Astrocyte (in vitro differentiated cells and primary cell): ENCODE measurements around the gene ITPR2. TPM values are rescaled to one million over a fixed set of nuclear protein-coding genes. Genes with fewer than 3 reads are reported as not detected.
A peak's percentile ranks its signal among the peaks of the same experiment; 100 is the strongest.

Experiments used
- DNase-seq: peaks from one replicate; pipeline ENCODE4 v3.0.0-alpha.2; 2010; ENCODE audit warnings: low read depth
- FAIRE-seq: peaks from 2 replicates; lab custom pipeline; 2011; peaks lifted over from hg19 to GRCh38; lab: Jason Lieb, UNC
- H2AFZ ChIP-seq: 2 replicates; pipeline ENCODE4 v1.6.0; 2012; ENCODE audit warnings: low read depth, low read length, inconsistent platforms
- H3K27ac ChIP-seq: 2 replicates; pipeline ENCODE4 v1.5.1; 2011; ENCODE audit warnings: low read depth, low read length, inconsistent platforms
- H3K27me3 ChIP-seq: 2 replicates; pipeline ENCODE4 v1.6.0; 2011; ENCODE audit warnings: low read length, inconsistent platforms; ENCODE audit not compliant: insufficient read depth
- H3K36me3 ChIP-seq: 2 replicates; pipeline ENCODE4 v1.5.1; 2011; ENCODE audit warnings: low read length, inconsistent platforms; ENCODE audit not compliant: insufficient read depth
- H3K4me1 ChIP-seq: 2 replicates; pipeline ENCODE4 v1.5.1; 2011; ENCODE audit warnings: low read length, inconsistent platforms; ENCODE audit not compliant: insufficient read depth
- H3K4me2 ChIP-seq: 2 replicates; pipeline ENCODE4 v1.6.0; 2012; ENCODE audit warnings: low read length, inconsistent platforms
- H3K4me3 ChIP-seq: 2 replicates; pipeline ENCODE4 v1.5.1; 2011; ENCODE audit warnings: low read depth, mild to moderate bottlenecking, low read length, inconsistent platforms; ENCODE audit not compliant: insufficient read depth
- H3K79me2 ChIP-seq: 2 replicates; pipeline ENCODE4 v1.6.0; 2012; ENCODE audit warnings: mild to moderate bottlenecking, low read length, inconsistent platforms; ENCODE audit not compliant: insufficient read depth
- H3K9ac ChIP-seq: 2 replicates; pipeline ENCODE4 v1.6.0; 2012; ENCODE audit warnings: mild to moderate bottlenecking, low read length, inconsistent platforms
- H3K9me3 ChIP-seq: 2 replicates; pipeline ENCODE4 v1.5.1; 2012; ENCODE audit warnings: low read depth, mild to moderate bottlenecking, low read length, inconsistent platforms; ENCODE audit not compliant: insufficient read depth
- H4K20me1 ChIP-seq: 2 replicates; pipeline ENCODE4 v1.6.0; 2012; ENCODE audit warnings: low read length, inconsistent platforms; ENCODE audit not compliant: insufficient read depth
- H3K27ac Mint-ChIP-seq: one replicate; pipeline ENCODE4 v1.8.0; 2021; ENCODE audit warnings: mild to moderate bottlenecking, mixed read lengths; ENCODE audit not compliant: unreplicated experiment
- H3K27me3 Mint-ChIP-seq: one replicate; pipeline ENCODE4 v1.8.0; 2021; ENCODE audit warnings: low read depth, mixed read lengths; ENCODE audit not compliant: unreplicated experiment
- H3K36me3 Mint-ChIP-seq: one replicate; pipeline ENCODE4 v1.8.0; 2021; ENCODE audit warnings: low read depth, mixed read lengths; ENCODE audit not compliant: unreplicated experiment
- H3K4me1 Mint-ChIP-seq: one replicate; pipeline ENCODE4 v1.8.0; 2021; ENCODE audit warnings: low read depth, mixed read lengths; ENCODE audit not compliant: unreplicated experiment
- H3K4me3 Mint-ChIP-seq: one replicate; pipeline ENCODE4 v1.8.0; 2021; ENCODE audit warnings: mild to moderate bottlenecking, moderate library complexity, mixed read lengths; ENCODE audit not compliant: unreplicated experiment
- H3K9me3 Mint-ChIP-seq: one replicate; pipeline ENCODE4 v1.8.0; 2021; ENCODE audit warnings: mild to moderate bottlenecking, mixed read lengths; ENCODE audit not compliant: unreplicated experiment
- EZH2 ChIP-seq: IDR thresholded peaks from 2 replicates; pipeline ENCODE4 v1.6.1; 2012; ENCODE audit warnings: mild to moderate bottlenecking, low read length, inconsistent platforms; ENCODE audit not compliant: insufficient read depth
- total RNA-seq: library from RNA; stranded (reverse); gene quantifications from 2 replicates; pipeline ENCODE4 v1.2.1, GENCODE V29; 2021
- TF ChIP-seq, protein P1 (sequence below): IDR thresholded peaks from 2 replicates; pipeline ENCODE4 v1.5.1; 2011; ENCODE audit warnings: low read depth, mild to moderate bottlenecking, inconsistent platforms, low read length, moderate library complexity; ENCODE audit not compliant: insufficient read depth

ITPR2 gene
- total RNA-seq, 1 donor from 2014 or later = 24.4 TPM

DNA sequence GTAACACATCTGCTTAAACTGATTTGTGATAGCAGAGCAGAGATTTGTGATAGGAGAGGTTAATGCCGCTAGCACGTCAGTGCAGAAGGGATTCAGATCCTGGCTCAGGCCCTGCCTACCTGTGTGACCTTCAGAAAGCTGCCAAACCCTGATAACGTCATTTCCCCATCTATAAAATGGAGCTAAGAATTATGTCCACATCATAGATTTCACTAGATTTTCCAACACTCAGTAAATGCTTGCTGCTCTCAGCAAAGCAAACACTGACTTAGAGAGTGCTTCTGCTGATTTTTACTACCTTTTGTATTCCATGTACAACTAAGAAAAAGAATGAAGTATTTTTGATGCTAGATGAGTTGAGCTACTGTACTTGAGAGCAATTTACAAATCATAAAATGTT is 261.4 kb downstream of the ITPR2 start:
- Histone ChIP-seq H3K27me3 (no peaks in the 10 kb centered on the region), H3K79me2 (no peaks in the 10 kb centered on the region), H3K9me3 (no peaks in the 10 kb centered on the region), H2AFZ (no peak overlapping the region), H3K4me2 (no peak overlapping the region), H3K27ac (no peak overlapping the region), H3K36me3 (peaks cover 3% of the 10 kb centered on the region), H4K20me1 (no peaks in the 10 kb centered on the region), H3K4me1 (no peaks in the 10 kb centered on the region), H3K4me3 (no peak overlapping the region), H3K9ac (no peak overlapping the region)
- FAIRE-seq = no peak
- H3K4me1 Mint-ChIP-seq = no peaks in the 10 kb centered on the region
- H3K36me3 Mint-ChIP-seq = peaks cover 13% of the 10 kb centered on the region
- no peak for DNase-seq
- no peak overlapping the region for H3K4me3 Mint-ChIP-seq
- H3K9me3 Mint-ChIP-seq = no peaks in the 10 kb centered on the region
- no peak overlapping the region for H3K27ac Mint-ChIP-seq
- no peak for TF ChIP-seq EZH2
- H3K27me3 Mint-ChIP-seq = no peaks in the 10 kb centered on the region

DNA sequence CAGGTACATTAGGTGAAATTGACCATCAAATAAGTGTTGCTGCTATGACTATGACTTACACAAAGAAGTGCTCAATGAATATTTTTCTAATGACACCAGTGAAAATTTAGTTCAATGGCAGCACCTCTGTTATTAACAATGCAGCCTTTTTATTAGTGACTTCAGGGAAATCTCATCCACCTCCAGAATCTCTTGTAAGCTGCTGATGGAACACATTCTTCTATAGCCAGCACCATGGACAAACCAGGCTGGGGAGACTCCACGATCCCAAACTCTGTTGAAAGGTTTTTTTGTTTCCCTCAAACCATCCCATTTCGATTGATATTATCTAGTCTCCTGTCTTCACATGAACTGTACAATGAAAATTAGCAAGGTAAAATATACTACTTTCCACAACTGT is 265.9 kb downstream of the ITPR2 start:
- no peak overlapping the region for H3K27ac ChIP-seq
- TF ChIP-seq EZH2 = no peak
- TF ChIP-seq, protein P1, sequence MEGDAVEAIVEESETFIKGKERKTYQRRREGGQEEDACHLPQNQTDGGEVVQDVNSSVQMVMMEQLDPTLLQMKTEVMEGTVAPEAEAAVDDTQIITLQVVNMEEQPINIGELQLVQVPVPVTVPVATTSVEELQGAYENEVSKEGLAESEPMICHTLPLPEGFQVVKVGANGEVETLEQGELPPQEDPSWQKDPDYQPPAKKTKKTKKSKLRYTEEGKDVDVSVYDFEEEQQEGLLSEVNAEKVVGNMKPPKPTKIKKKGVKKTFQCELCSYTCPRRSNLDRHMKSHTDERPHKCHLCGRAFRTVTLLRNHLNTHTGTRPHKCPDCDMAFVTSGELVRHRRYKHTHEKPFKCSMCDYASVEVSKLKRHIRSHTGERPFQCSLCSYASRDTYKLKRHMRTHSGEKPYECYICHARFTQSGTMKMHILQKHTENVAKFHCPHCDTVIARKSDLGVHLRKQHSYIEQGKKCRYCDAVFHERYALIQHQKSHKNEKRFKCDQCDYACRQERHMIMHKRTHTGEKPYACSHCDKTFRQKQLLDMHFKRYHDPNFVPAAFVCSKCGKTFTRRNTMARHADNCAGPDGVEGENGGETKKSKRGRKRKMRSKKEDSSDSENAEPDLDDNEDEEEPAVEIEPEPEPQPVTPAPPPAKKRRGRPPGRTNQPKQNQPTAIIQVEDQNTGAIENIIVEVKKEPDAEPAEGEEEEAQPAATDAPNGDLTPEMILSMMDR = no peak
- peaks cover 1% of the 10 kb centered on the region for H3K36me3 Mint-ChIP-seq
- peaks cover 7% of the 10 kb centered on the region for H3K4me1 ChIP-seq
- peak; percentile 39 for FAIRE-seq
- H3K36me3 ChIP-seq = no peaks in the 10 kb centered on the region
- H3K27me3 Mint-ChIP-seq = no peaks in the 10 kb centered on the region
- H3K4me2 ChIP-seq = no peak overlapping the region
- no peaks in the 10 kb centered on the region for H4K20me1 ChIP-seq
- H3K79me2 ChIP-seq = no peaks in the 10 kb centered on the region
- H3K9me3 Mint-ChIP-seq = no peaks in the 10 kb centered on the region
- no peaks in the 10 kb centered on the region for H3K4me1 Mint-ChIP-seq
- DNase-seq = no peak
- H3K27ac Mint-ChIP-seq = no peak overlapping the region
- no peak overlapping the region for H3K9ac ChIP-seq
- no peak overlapping the region for H3K4me3 Mint-ChIP-seq
- no peaks in the 10 kb centered on the region for H3K9me3 ChIP-seq
- H3K27me3 ChIP-seq = no peaks in the 10 kb centered on the region
- no peak overlapping the region for H2AFZ ChIP-seq
- no peak overlapping the region for H3K4me3 ChIP-seq

DNA sequence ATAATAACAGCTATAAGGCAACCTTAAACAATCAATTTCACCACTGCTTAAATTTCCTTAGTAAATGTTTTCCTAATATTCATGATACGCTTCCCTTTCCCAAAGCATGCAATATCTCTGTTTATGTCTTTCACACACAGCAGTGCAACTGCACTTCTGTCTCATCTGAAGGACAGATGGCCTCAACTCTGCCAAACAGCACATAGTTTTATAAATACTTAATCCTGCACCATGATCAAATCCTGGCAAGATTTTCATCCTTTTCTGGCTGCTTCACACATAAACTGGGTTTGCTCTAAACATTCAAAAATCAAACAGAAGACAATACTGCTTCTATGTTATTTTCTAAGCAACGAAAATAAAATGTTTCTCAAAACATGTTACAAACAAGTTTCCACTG is 266.3 kb downstream of the ITPR2 start:
- no peak overlapping the region for H2AFZ ChIP-seq
- no peaks in the 10 kb centered on the region for H3K79me2 ChIP-seq
- H3K4me3 Mint-ChIP-seq = no peak overlapping the region
- H3K36me3 Mint-ChIP-seq = no peaks in the 10 kb centered on the region
- no peaks in the 10 kb centered on the region for H3K36me3 ChIP-seq
- no peaks in the 10 kb centered on the region for H3K27me3 ChIP-seq
- no peaks in the 10 kb centered on the region for H3K27me3 Mint-ChIP-seq
- no peaks in the 10 kb centered on the region for H3K9me3 Mint-ChIP-seq
- no peaks in the 10 kb centered on the region for H4K20me1 ChIP-seq
- no peaks in the 10 kb centered on the region for H3K4me1 Mint-ChIP-seq
- H3K4me1 ChIP-seq = peaks cover 7% of the 10 kb centered on the region
- no peak overlapping the region for H3K9ac ChIP-seq
- H3K4me3 ChIP-seq = no peak overlapping the region
- no peak for FAIRE-seq
- peak; percentile 30 for DNase-seq
- H3K27ac Mint-ChIP-seq = no peak overlapping the region
- no peaks in the 10 kb centered on the region for H3K9me3 ChIP-seq
- H3K27ac ChIP-seq = no peak overlapping the region
- TF ChIP-seq EZH2 = no peak
- TF ChIP-seq, protein P1 = no peak
- no peak overlapping the region for H3K4me2 ChIP-seq
